Panc1 (cell line): ENCODE data around the gene MAJIN.

Experiments used
- POLR2AphosphoS5 ChIP-seq: IDR thresholded peaks from 2 replicates; pipeline ENCODE4 v1.6.1; 2012; ENCODE audit warnings: mild to moderate bottlenecking, low read depth, low read length, moderate library complexity
- TF ChIP-seq, protein P1 (sequence below): fragments of 450-650 bp; IDR thresholded peaks from 2 replicates; pipeline ENCODE4 v1.5.1; 2017; ENCODE audit warnings: mild to moderate bottlenecking
- TF ChIP-seq, protein P2 (sequence below), 2 experiments: IDR thresholded peaks; 2 replicates each; pipeline ENCODE4 v1.6.1; 2011 to 2012; ENCODE audit warnings: low read depth in 2 of 2, control low read depth in 1 of 2, low read length in 1 of 2, mild to moderate bottlenecking in 1 of 2, moderate library complexity in 1 of 2; ENCODE audit not compliant: insufficient read depth in 1 of 2

DNA sequence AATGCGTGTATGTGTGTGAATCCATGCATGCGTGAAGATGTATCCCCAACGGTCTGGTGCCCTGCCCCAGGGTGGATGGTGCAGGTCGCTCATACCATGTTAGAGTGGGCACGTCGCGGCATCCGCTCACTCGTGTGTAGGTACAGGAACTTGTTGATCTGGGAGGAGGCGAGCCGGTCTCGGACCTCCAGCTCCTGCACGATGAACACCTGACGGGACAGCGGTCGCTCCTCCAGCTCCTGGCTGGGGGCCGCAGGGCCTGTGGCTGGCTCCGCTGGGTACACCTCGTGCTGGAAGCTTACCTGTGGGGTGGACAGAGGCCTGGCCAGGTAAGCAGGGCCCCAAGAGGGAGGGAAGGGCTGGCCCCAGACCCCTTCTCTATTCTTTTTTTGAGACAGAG, 73.4 kb downstream of the MAJIN start:
- TF ChIP-seq, protein P1, sequence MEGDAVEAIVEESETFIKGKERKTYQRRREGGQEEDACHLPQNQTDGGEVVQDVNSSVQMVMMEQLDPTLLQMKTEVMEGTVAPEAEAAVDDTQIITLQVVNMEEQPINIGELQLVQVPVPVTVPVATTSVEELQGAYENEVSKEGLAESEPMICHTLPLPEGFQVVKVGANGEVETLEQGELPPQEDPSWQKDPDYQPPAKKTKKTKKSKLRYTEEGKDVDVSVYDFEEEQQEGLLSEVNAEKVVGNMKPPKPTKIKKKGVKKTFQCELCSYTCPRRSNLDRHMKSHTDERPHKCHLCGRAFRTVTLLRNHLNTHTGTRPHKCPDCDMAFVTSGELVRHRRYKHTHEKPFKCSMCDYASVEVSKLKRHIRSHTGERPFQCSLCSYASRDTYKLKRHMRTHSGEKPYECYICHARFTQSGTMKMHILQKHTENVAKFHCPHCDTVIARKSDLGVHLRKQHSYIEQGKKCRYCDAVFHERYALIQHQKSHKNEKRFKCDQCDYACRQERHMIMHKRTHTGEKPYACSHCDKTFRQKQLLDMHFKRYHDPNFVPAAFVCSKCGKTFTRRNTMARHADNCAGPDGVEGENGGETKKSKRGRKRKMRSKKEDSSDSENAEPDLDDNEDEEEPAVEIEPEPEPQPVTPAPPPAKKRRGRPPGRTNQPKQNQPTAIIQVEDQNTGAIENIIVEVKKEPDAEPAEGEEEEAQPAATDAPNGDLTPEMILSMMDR, result no peak
- TF ChIP-seq POLR2AphosphoS5, result no peak
- TF ChIP-seq, protein P2, sequence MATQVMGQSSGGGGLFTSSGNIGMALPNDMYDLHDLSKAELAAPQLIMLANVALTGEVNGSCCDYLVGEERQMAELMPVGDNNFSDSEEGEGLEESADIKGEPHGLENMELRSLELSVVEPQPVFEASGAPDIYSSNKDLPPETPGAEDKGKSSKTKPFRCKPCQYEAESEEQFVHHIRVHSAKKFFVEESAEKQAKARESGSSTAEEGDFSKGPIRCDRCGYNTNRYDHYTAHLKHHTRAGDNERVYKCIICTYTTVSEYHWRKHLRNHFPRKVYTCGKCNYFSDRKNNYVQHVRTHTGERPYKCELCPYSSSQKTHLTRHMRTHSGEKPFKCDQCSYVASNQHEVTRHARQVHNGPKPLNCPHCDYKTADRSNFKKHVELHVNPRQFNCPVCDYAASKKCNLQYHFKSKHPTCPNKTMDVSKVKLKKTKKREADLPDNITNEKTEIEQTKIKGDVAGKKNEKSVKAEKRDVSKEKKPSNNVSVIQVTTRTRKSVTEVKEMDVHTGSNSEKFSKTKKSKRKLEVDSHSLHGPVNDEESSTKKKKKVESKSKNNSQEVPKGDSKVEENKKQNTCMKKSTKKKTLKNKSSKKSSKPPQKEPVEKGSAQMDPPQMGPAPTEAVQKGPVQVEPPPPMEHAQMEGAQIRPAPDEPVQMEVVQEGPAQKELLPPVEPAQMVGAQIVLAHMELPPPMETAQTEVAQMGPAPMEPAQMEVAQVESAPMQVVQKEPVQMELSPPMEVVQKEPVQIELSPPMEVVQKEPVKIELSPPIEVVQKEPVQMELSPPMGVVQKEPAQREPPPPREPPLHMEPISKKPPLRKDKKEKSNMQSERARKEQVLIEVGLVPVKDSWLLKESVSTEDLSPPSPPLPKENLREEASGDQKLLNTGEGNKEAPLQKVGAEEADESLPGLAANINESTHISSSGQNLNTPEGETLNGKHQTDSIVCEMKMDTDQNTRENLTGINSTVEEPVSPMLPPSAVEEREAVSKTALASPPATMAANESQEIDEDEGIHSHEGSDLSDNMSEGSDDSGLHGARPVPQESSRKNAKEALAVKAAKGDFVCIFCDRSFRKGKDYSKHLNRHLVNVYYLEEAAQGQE (IDR thresholded peaks at IDR 0.05; ENCODE audit: insufficient read depth in 1 of 2, low read depth in 2 of 2, low read length in 1 of 2), result no peak
